DOHH2 (cell line): Measurements from ENCODE around the gene AFMID.
A peak's percentile ranks its signal among the peaks of the same experiment; 100 is the strongest.

ENCODE experiments used
- H3F3A ChIP-seq: fragments of 200-600 bp; sonication (generic), shearing (Covaris generic); 2 replicates; pipeline ENCODE4 v1.6.0; 2016; ENCODE audit warnings: antibody characterized with exemption, mild to moderate bottlenecking; ENCODE audit not compliant: control insufficient read depth, insufficient read depth
- H3K27ac ChIP-seq: fragments of 200-600 bp; sonication (generic); 2 replicates; pipeline ENCODE4 v1.5.1; 2014; ENCODE audit warnings: low read depth, mild to moderate bottlenecking, low read length, moderate library complexity
- H3K27me3 ChIP-seq: fragments of 200-600 bp; sonication (generic); 2 replicates; pipeline ENCODE4 v1.6.1; 2014; ENCODE audit warnings: mild to moderate bottlenecking, low read length, mixed read lengths; ENCODE audit not compliant: control insufficient read depth
- H3K36me3 ChIP-seq: fragments of 200-600 bp; sonication (generic); 2 replicates; pipeline ENCODE4 v1.6.1; 2014; ENCODE audit warnings: mild to moderate bottlenecking, low read length, moderate library complexity, mixed read lengths; ENCODE audit not compliant: control insufficient read depth
- H3K4me1 ChIP-seq: fragments of 200-600 bp; sonication (generic); 2 replicates; pipeline ENCODE4 v1.6.1; 2014; ENCODE audit warnings: mild to moderate bottlenecking, low read length, mixed read lengths; ENCODE audit not compliant: control insufficient read depth
- H3K4me2 ChIP-seq: fragments of 200-600 bp; sonication (generic); 2 replicates; pipeline ENCODE4 v1.6.0; 2014; ENCODE audit warnings: mild to moderate bottlenecking, low read length, moderate library complexity
- H3K4me3 ChIP-seq: fragments of 200-600 bp; sonication (generic); 2 replicates; pipeline ENCODE4 v1.5.1; 2014; ENCODE audit warnings: mild to moderate bottlenecking, low read length, mixed read lengths
- H3K79me2 ChIP-seq: fragments of 200-600 bp; sonication (generic); 2 replicates; pipeline ENCODE4 v1.6.1; 2014; ENCODE audit warnings: mild to moderate bottlenecking, low read length, mixed read lengths; ENCODE audit not compliant: control insufficient read depth
- H3K9me2 ChIP-seq: fragments of 200-600 bp; sonication (generic); replicated peaks from 2 replicates; pipeline ENCODE4 v1.6.1; 2014; ENCODE audit warnings: mild to moderate bottlenecking, low read length, mixed read lengths; ENCODE audit not compliant: control insufficient read depth
- H3K9me3 ChIP-seq: fragments of 200-600 bp; sonication (generic); 2 replicates; pipeline ENCODE4 v1.6.1; 2014; ENCODE audit warnings: antibody characterized with exemption, low read length, mixed read lengths; ENCODE audit not compliant: control insufficient read depth, insufficient read depth
- H4K20me1 ChIP-seq: fragments of 200-600 bp; sonication (generic); 2 replicates; pipeline ENCODE4 v1.6.0; 2014; ENCODE audit warnings: low read depth, mild to moderate bottlenecking, antibody characterized with exemption, low read length, moderate library complexity; ENCODE audit not compliant: control insufficient read depth, insufficient read depth
- CTCF ChIP-seq: fragments of 200-600 bp; sonication (generic); IDR thresholded peaks from one replicate; pipeline ENCODE4 v1.5.1; 2014; ENCODE audit warnings: antibody characterized with exemption, mild to moderate bottlenecking, low read depth, low read length; ENCODE audit not compliant: poor library complexity, severe bottlenecking
- EZH2phosphoT487 ChIP-seq: fragments of 200-600 bp; sonication (generic); IDR thresholded peaks from 2 replicates; pipeline ENCODE4 v1.6.1; 2017; ENCODE audit warnings: borderline replicate concordance, mild to moderate bottlenecking, antibody characterized with exemption, low read length, moderate library complexity, mixed read lengths

Gene AFMID

GRCh38 chr17:78140169-78141051 is 46.8 kb upstream of the AFMID start:
- H3K4me3 ChIP-seq = no peak overlapping the region
- no peaks in the 10 kb centered on the region for H3K27me3 ChIP-seq
- H3K36me3 ChIP-seq = peaks cover 52% of the 10 kb centered on the region
- H3K79me2 ChIP-seq = no peaks in the 10 kb centered on the region
- TF ChIP-seq EZH2phosphoT487 = no peak
- TF ChIP-seq CTCF = no peak
- H4K20me1 ChIP-seq = no peaks in the 10 kb centered on the region
- peaks cover 48% of the 10 kb centered on the region for H3K4me1 ChIP-seq
- H3F3A ChIP-seq = peaks cover 13% of the 10 kb centered on the region
- H3K9me3 ChIP-seq = no peaks in the 10 kb centered on the region
- peak overlapping the region; percentile 30; the same call in 1 of the 2 replicates for H3K4me2 ChIP-seq
- no peaks in the 10 kb centered on the region for H3K9me2 ChIP-seq
- no peak overlapping the region for H3K27ac ChIP-seq

GRCh38 chr17:78141437-78142118 is 45.6 kb upstream of the AFMID start:
- Histone ChIP-seq H3F3A (peaks cover 13% of the 10 kb centered on the region), H3K36me3 (peaks cover 40% of the 10 kb centered on the region), H3K9me3 (no peaks in the 10 kb centered on the region), H3K9me2 (no peaks in the 10 kb centered on the region), H3K27me3 (no peaks in the 10 kb centered on the region), H4K20me1 (no peaks in the 10 kb centered on the region), H3K79me2 (no peaks in the 10 kb centered on the region), H3K4me3 (no peak overlapping the region), H3K4me1 (peaks cover 48% of the 10 kb centered on the region), H3K27ac (no peak overlapping the region), H3K4me2 (no peak overlapping the region)
- TF ChIP-seq EZH2phosphoT487 (no peak), CTCF (no peak)

- Histone ChIP-seq H3F3A (peaks cover 13% of the 10 kb centered on the region; the same call in 1 of the 2 replicates), H3K4me1 (peaks cover 48% of the 10 kb centered on the region), H3K4me3 (no peak overlapping the region), H3K9me3 (no peaks in the 10 kb centered on the region), H3K9me2 (no peaks in the 10 kb centered on the region), H4K20me1 (no peaks in the 10 kb centered on the region), H3K27me3 (no peaks in the 10 kb centered on the region), H3K79me2 (no peaks in the 10 kb centered on the region), H3K4me2 (no peak overlapping the region), H3K27ac (no peak overlapping the region), H3K36me3 (peaks cover 33% of the 10 kb centered on the region)
- TF ChIP-seq CTCF (no peak), EZH2phosphoT487 (no peak)
Observed at GRCh38 chr17:78142119-78142861, 44.9 kb upstream of the AFMID start.
